OCI-LY3 (cell line): ENCODE results near the gene ZNF263.

Source experiments
- EZH2phosphoT487 ChIP-seq: fragments of 200-600 bp; shearing (Covaris generic); IDR thresholded peaks from 2 replicates; pipeline ENCODE4 v1.6.1; 2018; ENCODE audit warnings: antibody characterized with exemption, mixed run types, low read depth
- TF ChIP-seq, protein P1 (sequence below): fragments of 200-600, 300-600 bp; sonication (generic); IDR thresholded peaks from 2 replicates; pipeline ENCODE4 v1.5.1; 2014; ENCODE audit warnings: antibody characterized with exemption, low read length, low read depth

DNA sequence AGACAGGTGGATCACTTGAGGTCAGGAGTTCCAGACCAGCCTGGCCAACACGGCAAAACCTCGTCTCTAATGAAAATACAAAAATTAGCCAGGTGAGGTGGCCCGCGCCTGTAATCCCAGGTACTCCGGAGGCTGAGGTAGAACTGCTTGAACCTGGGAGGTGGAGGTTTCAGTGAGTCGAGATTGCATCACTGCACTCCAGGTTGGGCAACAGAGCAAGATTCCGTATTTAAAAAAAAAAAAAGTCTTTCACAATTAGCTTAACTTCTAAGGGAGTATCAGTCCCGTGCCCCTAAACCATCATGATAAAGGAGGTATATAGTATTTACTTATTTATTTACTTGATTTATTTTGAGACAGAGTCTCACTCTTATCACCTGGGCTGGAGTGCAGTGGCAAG lies 23.5 kb upstream of the ZNF263 start:
- TF ChIP-seq, protein P1, sequence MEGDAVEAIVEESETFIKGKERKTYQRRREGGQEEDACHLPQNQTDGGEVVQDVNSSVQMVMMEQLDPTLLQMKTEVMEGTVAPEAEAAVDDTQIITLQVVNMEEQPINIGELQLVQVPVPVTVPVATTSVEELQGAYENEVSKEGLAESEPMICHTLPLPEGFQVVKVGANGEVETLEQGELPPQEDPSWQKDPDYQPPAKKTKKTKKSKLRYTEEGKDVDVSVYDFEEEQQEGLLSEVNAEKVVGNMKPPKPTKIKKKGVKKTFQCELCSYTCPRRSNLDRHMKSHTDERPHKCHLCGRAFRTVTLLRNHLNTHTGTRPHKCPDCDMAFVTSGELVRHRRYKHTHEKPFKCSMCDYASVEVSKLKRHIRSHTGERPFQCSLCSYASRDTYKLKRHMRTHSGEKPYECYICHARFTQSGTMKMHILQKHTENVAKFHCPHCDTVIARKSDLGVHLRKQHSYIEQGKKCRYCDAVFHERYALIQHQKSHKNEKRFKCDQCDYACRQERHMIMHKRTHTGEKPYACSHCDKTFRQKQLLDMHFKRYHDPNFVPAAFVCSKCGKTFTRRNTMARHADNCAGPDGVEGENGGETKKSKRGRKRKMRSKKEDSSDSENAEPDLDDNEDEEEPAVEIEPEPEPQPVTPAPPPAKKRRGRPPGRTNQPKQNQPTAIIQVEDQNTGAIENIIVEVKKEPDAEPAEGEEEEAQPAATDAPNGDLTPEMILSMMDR = no peak
- no peak for TF ChIP-seq EZH2phosphoT487
